ENCODE results near the gene KLHL29.

KLHL29 gene

DNA sequence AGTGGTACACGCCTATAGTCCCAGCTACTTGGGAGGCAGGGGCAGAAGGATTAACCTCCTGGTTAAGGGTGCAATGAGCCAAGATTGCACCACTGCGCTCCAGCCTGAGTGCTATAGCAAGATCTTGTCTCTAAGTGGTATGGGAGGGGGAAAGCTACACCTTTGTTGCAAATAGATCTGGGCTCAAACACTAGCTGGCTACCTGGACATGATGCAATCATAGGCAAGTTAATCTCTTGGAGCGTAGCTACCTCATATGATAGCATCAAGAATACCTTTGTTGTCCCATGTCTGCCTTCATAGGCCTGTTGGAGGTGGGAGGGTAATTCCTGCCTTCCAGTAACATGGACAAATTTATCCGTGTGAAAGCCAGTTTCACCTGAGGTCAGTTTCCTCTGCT is 15.7 kb downstream of the KLHL29 start:
- H3K4me1 Mint-ChIP-seq, result peaks cover 18% of the 10 kb centered on the region
- H3K36me3 Mint-ChIP-seq, result no peaks in the 10 kb centered on the region
- no peaks in the 10 kb centered on the region for H3K27me3 Mint-ChIP-seq
- no peak for ATAC-seq
- H3K27ac Mint-ChIP-seq, result no peak overlapping the region
- H3K9me3 Mint-ChIP-seq, result no peaks in the 10 kb centered on the region
- H3K4me3 Mint-ChIP-seq, result no peak overlapping the region

DNA sequence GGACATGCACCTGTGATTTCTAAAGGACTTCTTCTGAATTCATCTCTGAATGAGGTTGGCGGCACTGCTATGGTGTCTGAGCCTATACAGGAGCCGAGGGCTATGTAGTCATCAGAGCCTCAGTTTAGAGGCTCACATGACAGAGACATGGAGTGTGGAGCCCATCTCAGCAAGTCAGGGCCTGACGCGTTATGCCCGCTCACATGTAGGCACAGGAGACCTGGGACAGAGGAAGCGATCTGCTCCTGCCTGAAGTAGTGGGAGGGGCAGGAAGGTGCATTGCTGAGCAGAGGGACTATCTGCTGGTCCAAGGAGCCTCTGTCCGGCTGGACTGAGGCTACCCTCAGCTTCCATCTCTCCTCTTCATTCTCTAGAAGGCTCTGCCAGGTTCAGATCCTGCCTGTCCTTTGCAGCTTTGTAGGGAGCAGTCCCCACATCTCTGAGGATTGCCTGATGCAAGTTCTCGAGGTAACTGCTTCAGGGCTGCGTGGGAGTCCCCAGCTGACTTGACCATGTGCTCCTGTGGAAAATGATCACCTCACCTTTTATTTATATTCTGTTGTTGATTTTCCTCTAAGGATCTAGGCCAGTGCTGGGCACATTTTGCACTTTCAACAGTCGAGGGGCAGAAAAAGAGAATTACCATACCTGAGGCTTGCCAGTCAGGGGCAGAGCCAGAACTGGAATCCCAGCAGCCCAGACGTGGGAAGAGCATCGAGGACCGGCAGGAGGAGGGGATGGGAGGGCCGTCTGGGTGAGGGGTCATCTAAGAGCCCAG is 16.6 kb downstream of the KLHL29 start:
- Mint-ChIP-seq H3K9me3 (no peaks in the 10 kb centered on the region), H3K4me3 (no peak overlapping the region), H3K4me1 (peaks cover 18% of the 10 kb centered on the region), H3K27ac (no peak overlapping the region), H3K36me3 (no peaks in the 10 kb centered on the region), H3K27me3 (no peaks in the 10 kb centered on the region)
- ATAC-seq, result no peak

DNA sequence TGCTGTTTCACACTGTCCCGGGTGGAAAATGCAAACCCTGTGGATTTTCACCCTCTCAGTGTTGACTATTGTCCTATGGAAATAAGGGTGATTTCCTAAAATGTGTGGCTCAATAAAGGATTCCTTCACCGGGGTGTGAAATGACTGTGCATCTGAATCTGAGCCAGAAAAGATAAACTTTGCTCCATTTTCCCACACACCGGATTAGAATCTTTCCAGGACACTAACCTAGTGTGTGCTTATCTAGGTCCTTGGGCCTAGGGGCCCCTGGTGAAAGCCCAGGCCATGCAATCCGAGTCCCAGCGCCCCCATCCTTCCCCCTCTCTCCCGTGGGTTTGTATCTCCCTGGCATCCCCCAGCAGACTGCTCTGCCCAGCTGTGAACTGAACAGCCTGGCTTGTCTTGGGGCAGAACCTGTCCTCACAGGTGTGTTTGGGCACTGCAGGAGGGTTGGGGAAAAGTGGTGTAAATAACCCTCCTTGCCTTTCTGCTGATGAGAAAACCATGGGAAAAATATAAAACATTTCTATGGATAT is 17.3 kb downstream of the KLHL29 start:
- Mint-ChIP-seq H3K4me1 (peaks cover 18% of the 10 kb centered on the region), H3K27me3 (no peaks in the 10 kb centered on the region), H3K4me3 (no peak overlapping the region), H3K27ac (no peak overlapping the region), H3K9me3 (no peaks in the 10 kb centered on the region), H3K36me3 (no peaks in the 10 kb centered on the region)
- ATAC-seq, result no peak

DNA sequence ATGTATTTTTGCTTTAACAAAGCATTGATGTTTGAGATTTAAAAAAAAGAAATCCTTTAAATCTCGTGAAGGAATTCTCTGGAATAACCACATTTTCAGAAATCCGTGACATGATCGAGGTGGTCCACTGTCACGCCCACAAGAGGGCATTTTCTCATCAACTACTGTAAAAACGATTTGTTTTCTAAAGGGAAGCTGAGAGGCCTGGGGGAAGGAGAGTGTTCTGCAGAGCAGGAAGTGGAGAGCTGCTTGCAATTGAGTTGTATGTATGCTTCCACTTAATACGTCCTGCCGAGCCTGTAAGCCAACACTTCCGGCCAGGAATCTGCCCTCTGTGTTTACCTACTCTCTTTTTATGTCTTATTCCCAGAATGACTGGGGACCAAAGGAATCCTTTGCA is 19.4 kb downstream of the KLHL29 start:
- peaks cover 17% of the 10 kb centered on the region for H3K4me1 Mint-ChIP-seq
- H3K27me3 Mint-ChIP-seq, result no peaks in the 10 kb centered on the region
- peak; percentile 51 for ATAC-seq
- H3K27ac Mint-ChIP-seq, result peak overlapping the region; percentile 74
- no peaks in the 10 kb centered on the region for H3K36me3 Mint-ChIP-seq
- peak overlapping the region; percentile 26 for H3K4me3 Mint-ChIP-seq
- no peaks in the 10 kb centered on the region for H3K9me3 Mint-ChIP-seq

DNA sequence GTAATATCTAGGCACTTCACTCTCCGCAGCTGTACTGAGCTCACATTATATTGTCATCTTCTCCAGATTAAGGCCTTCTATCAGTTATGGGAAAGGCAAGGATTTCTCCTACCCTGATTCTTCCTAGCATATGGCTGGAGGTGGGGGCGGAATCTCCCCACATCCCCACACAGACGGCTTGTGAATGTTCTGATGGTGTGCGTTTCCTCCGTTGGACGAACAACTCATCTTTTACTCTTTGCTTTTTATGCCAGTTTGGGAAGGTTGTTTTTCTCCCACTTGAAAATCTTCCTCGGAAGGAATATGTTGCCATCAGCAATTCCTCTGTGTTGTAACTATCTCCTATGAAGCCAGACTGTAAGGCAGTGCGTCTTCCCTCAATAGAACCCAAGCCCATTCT is 24.3 kb downstream of the KLHL29 start:
- no peak for ATAC-seq
- Mint-ChIP-seq H3K36me3 (no peaks in the 10 kb centered on the region), H3K4me3 (no peak overlapping the region), H3K27ac (no peak overlapping the region), H3K4me1 (no peaks in the 10 kb centered on the region), H3K27me3 (no peaks in the 10 kb centered on the region), H3K9me3 (no peaks in the 10 kb centered on the region)

DNA sequence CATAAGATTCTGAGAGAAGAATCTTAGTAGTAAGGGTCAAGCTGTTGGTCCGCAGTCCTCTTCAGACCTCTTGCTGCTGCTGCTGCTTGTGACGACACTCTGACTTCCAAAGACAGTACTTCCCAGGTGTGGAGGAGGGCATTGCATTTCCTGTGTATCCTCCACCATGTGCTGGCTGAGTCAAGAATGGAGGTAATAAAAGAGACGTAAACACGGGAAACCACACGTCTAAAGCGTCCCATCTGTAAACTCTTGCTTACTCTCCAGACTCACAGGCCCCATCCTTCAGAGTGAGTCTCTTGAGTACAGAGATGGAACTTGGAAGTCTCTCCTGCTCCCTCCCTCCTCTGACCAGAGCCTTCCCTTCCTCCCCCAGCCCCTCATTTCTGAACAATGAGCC is 25.6 kb downstream of the KLHL29 start:
- H3K36me3 Mint-ChIP-seq, result no peaks in the 10 kb centered on the region
- no peak for ATAC-seq
- H3K27ac Mint-ChIP-seq, result no peak overlapping the region
- no peaks in the 10 kb centered on the region for H3K27me3 Mint-ChIP-seq
- no peaks in the 10 kb centered on the region for H3K4me1 Mint-ChIP-seq
- H3K4me3 Mint-ChIP-seq, result no peak overlapping the region
- H3K9me3 Mint-ChIP-seq, result no peaks in the 10 kb centered on the region

DNA sequence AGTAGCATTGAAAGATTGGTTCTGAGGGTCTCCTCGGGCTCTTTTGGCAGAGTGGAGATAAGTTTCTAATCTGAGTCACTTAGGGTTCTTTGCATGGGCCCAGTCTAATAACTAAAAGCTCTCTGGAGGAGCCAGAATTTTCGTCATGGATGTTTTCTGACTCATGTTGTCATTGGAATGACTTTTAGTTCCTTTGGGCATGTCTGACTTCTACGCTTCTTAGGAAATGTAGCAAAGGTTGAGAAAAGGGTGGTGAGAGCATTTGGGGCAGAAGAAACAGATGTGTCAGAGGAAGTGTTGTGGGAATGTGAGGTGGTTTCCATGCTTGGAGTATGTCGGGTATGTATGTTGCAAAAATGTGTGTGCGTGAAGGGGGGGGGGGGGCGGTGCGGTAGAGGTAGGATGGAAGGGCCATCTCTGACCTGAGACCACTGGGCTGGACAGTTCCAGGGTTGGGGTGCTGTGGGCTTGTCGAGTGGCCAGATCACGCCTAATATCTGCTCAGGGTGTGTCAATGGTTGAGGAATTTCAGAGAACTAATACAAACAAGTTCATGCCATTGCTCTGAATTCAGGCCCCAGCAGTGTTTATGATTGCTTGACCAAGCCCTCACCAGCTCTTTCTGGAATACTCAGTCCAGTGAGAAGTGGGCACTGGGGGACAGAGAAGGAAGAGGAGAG is 26.9 kb downstream of the KLHL29 start:
- Mint-ChIP-seq H3K4me3 (no peak overlapping the region), H3K27ac (no peak overlapping the region), H3K9me3 (no peaks in the 10 kb centered on the region), H3K36me3 (no peaks in the 10 kb centered on the region), H3K27me3 (no peaks in the 10 kb centered on the region), H3K4me1 (no peaks in the 10 kb centered on the region)
- ATAC-seq, result no peak

DNA sequence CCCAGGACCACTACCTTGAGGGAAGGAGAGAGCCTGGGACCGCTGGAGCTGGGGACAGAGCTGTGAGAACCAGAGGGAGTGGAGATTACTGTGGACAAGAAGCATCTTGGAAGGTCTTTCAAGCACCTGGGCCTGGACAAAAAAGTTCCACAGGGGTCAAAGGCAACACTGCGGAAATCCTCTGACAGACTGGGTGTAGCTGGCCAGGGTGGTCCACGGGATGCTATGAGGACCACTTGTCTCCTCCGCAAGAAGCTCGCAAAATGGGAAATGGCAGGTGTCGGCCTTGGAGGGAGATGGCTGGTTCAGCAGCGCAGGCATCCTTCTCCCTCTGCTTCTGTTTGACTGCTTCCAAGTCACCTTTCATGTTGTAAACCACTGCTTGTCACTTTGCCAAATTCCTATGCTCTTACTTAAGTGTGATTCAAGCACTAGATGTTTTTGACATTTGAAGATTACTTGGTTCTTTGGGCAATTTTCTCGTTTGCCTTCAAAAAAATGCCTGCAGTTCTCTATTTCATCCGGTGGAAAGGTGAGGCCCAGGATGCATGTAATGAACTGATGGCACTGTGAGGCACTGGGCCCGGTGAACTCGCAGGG is 27.7 kb downstream of the KLHL29 start:
- Mint-ChIP-seq H3K9me3 (no peaks in the 10 kb centered on the region), H3K36me3 (no peaks in the 10 kb centered on the region), H3K27me3 (no peaks in the 10 kb centered on the region), H3K4me3 (no peak overlapping the region), H3K4me1 (no peaks in the 10 kb centered on the region), H3K27ac (no peak overlapping the region)
- ATAC-seq, result no peak

DNA sequence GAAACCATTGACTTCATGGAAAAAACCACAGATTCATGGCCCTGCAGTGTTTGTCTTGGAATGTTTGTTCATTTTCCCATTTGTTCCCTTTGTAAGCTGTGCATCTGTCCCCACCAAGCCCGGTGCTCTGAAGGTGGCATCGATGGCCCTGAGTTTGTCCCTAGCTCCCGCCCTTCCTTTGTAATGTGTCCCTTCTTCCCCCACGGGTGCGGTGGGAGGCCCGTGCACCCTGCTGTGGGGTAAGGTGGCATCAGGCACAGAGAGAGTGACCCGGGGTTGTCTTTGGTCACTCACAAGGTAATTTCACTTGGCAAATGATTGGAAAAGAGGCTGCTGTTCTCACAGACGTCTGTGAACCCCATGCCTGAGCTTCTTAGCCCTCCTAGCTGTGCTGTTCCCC is 28.7 kb downstream of the KLHL29 start:
- H3K36me3 Mint-ChIP-seq, result no peaks in the 10 kb centered on the region
- H3K27me3 Mint-ChIP-seq, result no peaks in the 10 kb centered on the region
- no peaks in the 10 kb centered on the region for H3K9me3 Mint-ChIP-seq
- no peak for ATAC-seq
- no peak overlapping the region for H3K27ac Mint-ChIP-seq
- no peaks in the 10 kb centered on the region for H3K4me1 Mint-ChIP-seq
- no peak overlapping the region for H3K4me3 Mint-ChIP-seq

DNA sequence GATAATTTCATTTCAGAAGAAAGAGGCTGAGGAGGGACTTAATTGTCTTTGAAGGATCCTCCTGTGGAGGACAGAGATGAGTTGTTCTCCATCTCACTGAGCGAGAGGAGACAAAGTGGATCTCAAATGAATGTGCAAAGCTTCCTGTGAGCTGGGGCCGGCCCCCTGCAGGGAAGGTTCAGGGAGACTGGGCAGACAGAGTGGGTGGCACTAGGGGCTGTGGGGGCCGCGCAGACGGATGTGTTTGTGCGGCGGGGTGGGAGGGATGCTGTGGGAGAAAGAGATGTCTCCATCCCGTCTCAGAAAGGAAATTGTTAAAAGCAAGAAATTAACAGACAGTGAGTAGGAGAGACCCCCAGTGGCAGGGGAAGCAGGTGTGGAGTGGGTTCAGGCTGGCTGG is 29.1 kb downstream of the KLHL29 start:
- ATAC-seq, result no peak
- Mint-ChIP-seq H3K4me1 (no peaks in the 10 kb centered on the region), H3K27me3 (no peaks in the 10 kb centered on the region), H3K36me3 (no peaks in the 10 kb centered on the region), H3K9me3 (no peaks in the 10 kb centered on the region), H3K4me3 (no peak overlapping the region), H3K27ac (no peak overlapping the region)

DNA sequence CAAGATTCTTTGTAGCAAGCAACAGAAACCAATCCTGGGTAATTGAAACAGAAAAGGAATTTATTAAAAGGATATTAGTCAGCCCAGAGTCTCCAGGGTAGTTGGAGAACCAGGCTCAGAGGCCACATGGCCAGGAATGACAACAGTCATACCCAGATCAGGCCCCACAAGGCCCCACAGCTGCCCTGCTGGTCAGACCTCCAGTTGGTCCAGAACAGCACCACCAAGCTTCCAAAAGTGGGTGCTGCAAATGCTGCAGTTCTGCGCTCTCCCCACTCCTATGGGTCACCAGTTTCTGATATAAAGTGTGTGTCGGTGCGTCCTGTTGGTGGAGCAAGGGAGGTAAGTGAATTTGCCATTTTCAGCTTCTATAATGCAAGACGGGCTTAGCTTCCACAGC is 29.9 kb downstream of the KLHL29 start:
- no peak for ATAC-seq
- H3K36me3 Mint-ChIP-seq, result no peaks in the 10 kb centered on the region
- H3K4me3 Mint-ChIP-seq, result no peak overlapping the region
- H3K4me1 Mint-ChIP-seq, result no peaks in the 10 kb centered on the region
- no peaks in the 10 kb centered on the region for H3K9me3 Mint-ChIP-seq
- H3K27me3 Mint-ChIP-seq, result no peaks in the 10 kb centered on the region
- no peak overlapping the region for H3K27ac Mint-ChIP-seq

DNA sequence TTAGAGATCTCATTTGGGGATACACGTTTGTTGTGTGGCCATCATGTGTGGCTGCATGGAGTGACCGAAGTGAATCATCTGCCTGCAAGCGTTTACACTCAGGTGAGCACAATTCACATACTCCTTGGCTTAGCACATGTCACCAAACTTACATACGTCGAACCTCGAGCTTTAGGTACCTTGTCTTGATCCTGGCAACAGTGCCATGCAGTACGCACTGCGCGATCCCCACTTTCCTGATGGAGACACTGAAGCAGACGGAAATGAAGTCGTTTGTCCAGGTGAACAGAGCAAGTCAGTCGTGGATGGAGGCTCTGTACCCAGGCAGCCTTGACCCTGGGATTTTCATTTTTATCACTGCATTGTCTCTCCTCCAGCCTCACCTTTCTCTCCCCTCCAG is 32.3 kb downstream of the KLHL29 start:
- Mint-ChIP-seq H3K27ac (no peak overlapping the region), H3K36me3 (no peaks in the 10 kb centered on the region), H3K9me3 (no peaks in the 10 kb centered on the region), H3K4me3 (no peak overlapping the region), H3K27me3 (no peaks in the 10 kb centered on the region), H3K4me1 (no peaks in the 10 kb centered on the region)
- no peak for ATAC-seq

DNA sequence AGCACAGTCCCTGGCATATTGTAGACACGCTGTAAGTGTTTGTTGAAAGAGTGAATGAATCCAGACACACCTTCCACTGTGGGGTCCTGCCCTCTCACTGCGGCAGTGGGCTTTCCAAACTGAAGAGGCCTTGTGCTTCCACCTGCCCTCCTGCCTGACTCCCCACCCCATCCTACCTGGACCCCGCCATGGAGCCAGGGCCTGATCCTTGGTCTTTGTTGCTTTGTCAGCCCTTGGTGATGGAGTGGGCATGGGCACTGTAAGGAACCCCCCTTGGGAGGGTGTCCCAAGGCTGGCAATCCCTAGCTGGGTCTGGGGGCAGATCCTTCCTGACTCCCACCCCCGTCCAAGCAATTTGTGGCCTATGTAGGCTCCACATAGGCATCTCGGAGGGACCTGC is 33.1 kb downstream of the KLHL29 start:
- Mint-ChIP-seq H3K9me3 (no peaks in the 10 kb centered on the region), H3K27me3 (no peaks in the 10 kb centered on the region), H3K27ac (no peak overlapping the region), H3K36me3 (no peaks in the 10 kb centered on the region), H3K4me3 (no peak overlapping the region), H3K4me1 (no peaks in the 10 kb centered on the region)
- ATAC-seq, result no peak

DNA sequence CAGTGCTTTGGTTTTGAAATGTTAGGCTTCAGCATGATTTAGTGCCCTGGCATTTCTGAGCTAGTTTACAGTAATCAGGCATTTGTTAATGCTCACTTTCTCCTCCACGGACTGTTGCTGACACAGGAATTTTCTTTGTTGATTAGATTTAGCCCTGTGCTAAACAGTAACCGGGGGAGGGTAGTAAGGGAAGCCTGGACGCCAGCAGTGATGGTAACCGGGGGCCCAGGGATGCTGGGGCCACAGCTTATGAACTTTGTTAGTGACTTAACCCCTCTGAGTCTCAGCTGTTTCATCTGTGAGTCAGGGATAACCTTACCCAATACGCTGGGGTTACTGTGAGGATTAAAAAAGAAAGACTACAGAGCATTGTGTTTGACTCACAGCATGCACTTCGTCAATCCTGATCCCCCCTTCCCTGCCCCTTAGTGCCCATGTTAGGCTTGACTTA is 33.5 kb downstream of the KLHL29 start:
- Mint-ChIP-seq H3K27me3 (no peaks in the 10 kb centered on the region), H3K36me3 (no peaks in the 10 kb centered on the region), H3K27ac (no peak overlapping the region), H3K4me3 (no peak overlapping the region), H3K9me3 (no peaks in the 10 kb centered on the region), H3K4me1 (no peaks in the 10 kb centered on the region)
- ATAC-seq, result no peak

DNA sequence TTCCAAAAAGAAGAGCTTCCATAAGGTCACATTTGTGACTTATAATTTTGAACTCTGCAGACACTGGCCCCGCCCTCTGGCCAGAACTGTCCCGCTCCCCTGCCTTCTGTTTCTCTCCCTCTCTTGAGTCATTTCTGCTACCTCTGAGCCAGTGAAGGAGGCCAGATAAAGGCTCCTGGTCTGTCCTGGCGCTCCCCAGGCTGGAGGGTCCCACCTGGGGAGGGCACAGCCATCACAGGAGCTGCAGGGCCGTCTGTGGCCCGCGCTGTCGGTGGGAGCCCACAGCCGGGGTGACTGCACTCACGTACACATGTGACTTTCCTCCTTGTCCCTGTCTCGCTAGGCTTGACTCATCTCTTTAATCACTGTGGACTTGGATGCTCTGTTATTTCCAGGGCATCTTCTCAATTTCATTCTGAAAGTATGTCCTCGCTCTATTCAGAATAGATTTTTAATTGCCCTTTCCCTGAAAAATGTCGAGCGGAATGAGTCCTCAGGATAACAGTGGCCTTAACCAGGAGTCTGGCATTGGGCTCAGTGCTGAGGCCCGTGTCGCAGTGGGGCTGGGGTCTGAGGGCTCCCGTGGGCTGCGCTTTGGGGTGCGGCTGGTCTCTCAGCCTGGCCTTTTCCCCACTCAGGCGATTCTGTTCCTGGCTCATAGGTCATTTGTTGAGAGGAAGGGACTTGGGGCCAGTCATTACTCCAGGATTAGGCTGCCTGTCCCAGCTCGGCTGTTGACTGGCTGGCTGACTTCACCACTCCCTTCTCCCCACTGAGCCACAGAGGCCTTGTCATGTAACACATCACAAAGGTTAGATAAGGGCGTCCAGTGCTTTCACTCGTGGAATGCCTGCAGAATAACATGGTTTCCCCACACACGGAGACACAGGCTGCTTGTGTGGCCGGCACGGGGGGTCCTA is 34.5 kb downstream of the KLHL29 start:
- no peak for ATAC-seq
- no peak overlapping the region for H3K4me3 Mint-ChIP-seq
- H3K27ac Mint-ChIP-seq, result no peak overlapping the region
- H3K36me3 Mint-ChIP-seq, result no peaks in the 10 kb centered on the region
- H3K27me3 Mint-ChIP-seq, result no peaks in the 10 kb centered on the region
- H3K4me1 Mint-ChIP-seq, result no peaks in the 10 kb centered on the region
- H3K9me3 Mint-ChIP-seq, result no peaks in the 10 kb centered on the region

Data from stimulated activated memory B cell treated with anti-CD40 and anti-IgM and Interleukin-4, amounts not matched to agents 10 μg/mL and 1 μg/mL and 100 μg/mL, for 72 hours (primary cell).